ENCODE results near the gene REEP1. TPM values are rescaled to one million over a fixed set of nuclear protein-coding genes. Genes with fewer than 3 reads are reported as not detected.
A peak's percentile ranks its signal among the peaks of the same experiment; 100 is the strongest.
"Not testable (repeated sequence)": the region's sequence is repeated elsewhere in the genome, so short reads cannot be mapped to it uniquely, and the experiment has no call there.

REEP1 gene
- total RNA-seq, 1 experiment from 2014 or later, result 2.1 TPM

DNA sequence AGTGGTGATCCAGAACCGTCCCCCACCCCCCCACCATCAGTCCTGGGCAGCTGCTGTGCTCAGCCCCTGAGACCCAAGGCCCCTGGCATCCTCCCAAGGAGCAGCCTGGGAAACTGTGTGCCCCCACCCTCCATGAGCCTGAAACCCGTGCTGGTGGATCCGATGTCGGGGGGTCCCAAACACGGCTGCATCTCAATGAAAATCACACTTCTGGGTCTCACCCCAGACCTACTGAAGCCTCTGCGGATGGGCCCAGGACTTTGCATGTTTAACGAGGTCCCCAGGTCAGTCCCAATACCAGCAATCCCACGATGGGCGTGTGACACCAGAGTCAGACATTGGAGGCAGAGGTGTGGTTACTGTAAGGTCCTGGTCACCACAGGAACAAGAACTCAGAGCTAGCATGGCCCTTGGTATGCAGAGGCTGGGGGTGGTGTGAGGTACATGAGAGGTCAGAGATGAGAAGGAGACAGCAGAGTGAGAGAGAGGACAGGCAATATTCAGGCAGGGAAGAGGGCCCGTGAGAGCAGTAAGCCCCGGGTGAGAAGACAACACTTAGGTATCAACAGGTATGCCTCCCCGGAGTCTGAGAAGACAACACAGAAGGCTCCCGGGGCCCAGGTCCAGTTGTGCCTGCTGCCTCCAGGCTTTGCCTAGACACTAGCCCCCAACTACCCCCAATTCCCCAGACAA is 105.6 kb downstream of the REEP1 start:
- no peak overlapping the region for H3K27ac ChIP-seq
- H3K4me3 ChIP-seq, result no peak overlapping the region
- no peak for DNase-seq

DNA sequence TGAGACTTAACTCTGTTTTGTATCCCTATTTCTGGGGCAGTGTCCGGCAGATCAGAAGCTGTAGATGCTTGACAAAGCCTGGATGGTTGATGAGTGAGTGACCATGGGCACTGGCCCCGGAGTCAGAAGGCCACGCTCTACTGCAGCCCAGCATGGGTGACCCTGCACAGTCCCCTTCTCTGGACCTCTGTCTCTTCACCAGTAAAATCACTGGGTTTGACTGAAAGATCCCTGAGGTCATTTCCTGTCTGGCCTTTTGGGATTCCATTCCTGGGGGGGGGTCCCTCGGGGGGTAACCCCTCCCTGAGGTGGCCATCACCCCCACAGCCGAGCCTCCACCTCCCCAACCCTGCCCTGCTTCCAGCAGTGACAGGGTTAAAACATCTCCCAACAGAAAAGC is 106.5 kb downstream of the REEP1 start:
- Histone ChIP-seq H3K9me3 (replicated peaks) (no peaks in the 10 kb centered on the region), H3K27me3 (no peaks in the 10 kb centered on the region), H3K36me3 (no peaks in the 10 kb centered on the region), H3K27ac (no peak overlapping the region), H3K4me3 (no peak overlapping the region), H3K4me1 (no peaks in the 10 kb centered on the region)
- DNase-seq, result no peak

More for the DNA sequence above, 105.6 kb downstream of the REEP1 start:
- no peaks in the 10 kb centered on the region for H3K9me3 ChIP-seq (replicated peaks)
- no peaks in the 10 kb centered on the region for H3K36me3 ChIP-seq
- no peaks in the 10 kb centered on the region for H3K4me1 ChIP-seq
- H3K27me3 ChIP-seq, result no peaks in the 10 kb centered on the region

DNA sequence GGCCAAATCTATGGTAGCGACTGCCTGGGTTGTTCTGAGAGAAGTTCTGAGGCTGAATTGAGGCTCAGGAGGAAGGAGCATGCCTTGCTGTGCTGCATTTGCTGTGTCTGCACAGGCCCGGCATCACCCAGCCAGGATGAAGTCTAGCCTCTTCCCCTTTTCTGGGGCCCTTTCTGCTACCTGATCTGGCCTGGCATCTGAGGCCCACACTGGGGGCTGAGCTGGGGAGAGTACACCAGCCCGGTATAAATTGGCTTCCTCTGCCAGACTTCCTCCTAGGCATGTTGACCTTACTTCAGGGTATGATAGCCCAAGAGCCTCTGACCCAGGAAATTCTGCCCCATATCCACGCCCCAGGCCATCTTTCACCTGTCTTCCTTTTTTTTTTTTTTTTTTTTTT is 108.2 kb downstream of the REEP1 start:
- DNase-seq, result no peak
- no peak overlapping the region for H3K4me3 ChIP-seq
- H3K9me3 ChIP-seq (replicated peaks), result no peaks in the 10 kb centered on the region
- no peaks in the 10 kb centered on the region; the same call in 1 of the 2 replicates for H3K27me3 ChIP-seq
- no peaks in the 10 kb centered on the region for H3K36me3 ChIP-seq
- no peaks in the 10 kb centered on the region for H3K4me1 ChIP-seq
- no peak overlapping the region for H3K27ac ChIP-seq

DNA sequence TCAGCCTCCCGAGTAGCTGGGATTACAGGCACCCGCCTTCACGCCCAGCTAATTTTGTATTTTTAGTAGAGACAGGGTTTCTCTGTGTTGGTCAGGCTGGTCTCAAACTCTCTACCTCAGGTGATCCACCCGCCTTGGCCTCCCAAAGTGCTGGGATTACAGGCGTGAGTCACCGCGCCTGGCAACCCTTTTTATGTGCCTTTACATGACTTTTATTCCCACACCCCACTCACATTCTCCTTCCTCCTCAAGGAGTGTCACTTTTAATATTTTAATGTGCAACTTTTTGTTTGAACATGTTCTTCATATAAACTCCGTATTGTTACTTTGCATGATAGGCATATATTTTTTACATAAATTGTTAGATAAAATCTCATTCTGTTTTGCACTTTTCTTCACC is 108.9 kb downstream of the REEP1 start:
- DNase-seq; H3K27ac ChIP-seq; H3K36me3 ChIP-seq; H3K4me1 ChIP-seq; H3K4me3 ChIP-seq; H3K9me3 ChIP-seq (replicated peaks); H3K27me3 ChIP-seq: not testable (repeated sequence)

DNA sequence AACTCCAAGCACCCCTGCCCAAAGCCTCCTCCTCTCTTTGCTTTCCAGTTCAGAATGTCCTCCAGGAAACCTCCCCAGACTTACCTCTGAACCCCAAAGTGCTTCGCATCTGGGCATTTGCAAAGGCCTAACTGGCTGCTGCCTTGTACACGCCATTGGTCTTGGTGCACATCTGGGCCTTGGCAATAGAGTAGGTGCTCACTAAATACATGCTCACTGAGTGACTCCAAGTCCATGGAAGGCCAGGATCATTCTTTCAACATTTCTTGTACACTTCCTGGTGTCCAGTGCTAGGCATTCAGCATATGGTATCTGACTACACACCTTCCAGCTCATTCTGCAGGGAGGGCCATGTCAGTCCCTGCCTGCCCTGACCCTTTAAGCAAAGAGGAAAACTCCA is 109.7 kb downstream of the REEP1 start:
- no peak for DNase-seq
- Histone ChIP-seq H3K4me1 (no peaks in the 10 kb centered on the region), H3K4me3 (no peak overlapping the region), H3K9me3 (replicated peaks) (no peaks in the 10 kb centered on the region), H3K36me3 (no peaks in the 10 kb centered on the region), H3K27ac (no peak overlapping the region), H3K27me3 (peaks cover 3% of the 10 kb centered on the region; the same call in 1 of the 2 replicates)

DNA sequence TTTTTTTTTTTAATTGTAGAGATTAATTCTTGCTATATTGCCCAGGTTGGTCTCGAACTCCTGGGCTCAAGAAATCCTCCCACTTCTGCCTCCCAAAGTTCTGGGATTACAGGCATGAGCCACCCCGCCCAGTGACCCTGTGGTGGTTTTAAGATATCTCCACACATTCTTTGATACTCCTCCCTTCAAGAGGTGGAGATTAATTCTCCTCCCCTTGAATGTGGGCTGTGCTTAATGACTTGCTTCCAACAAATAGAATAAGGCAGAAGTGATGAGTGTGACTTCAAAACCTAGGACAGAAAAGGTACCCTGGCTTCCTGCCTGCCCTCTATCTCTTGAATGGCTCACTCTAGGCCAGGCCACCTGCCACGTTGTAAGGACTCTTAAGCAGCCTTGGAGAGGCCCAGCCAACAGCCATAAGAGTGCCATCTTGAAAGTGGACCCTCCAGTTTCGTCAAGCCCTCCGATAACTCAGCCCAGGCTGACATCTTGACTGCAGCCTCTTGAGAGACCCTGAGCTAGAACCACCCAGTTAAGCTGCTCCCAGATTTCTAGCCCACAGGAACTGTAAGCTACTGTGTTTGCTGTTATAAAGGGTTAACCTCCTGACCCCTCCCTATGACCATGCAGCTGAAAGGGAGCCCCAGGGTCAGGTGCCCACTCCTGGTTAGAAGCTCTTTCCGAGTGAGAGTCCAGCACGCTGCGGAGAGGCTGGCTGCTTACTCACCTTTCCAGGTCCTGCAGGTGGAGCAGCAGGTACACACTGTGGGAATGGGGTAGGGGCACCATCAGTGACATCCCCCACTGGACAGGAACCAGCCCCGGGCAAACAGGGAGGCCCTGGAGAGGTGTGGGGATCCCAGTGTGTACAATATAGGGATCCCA is 110.5 kb downstream of the REEP1 start:
- H3K4me1 ChIP-seq, result no peaks in the 10 kb centered on the region
- H3K27me3 ChIP-seq, result peaks cover 6% of the 10 kb centered on the region; the same call in 1 of the 2 replicates

DNA sequence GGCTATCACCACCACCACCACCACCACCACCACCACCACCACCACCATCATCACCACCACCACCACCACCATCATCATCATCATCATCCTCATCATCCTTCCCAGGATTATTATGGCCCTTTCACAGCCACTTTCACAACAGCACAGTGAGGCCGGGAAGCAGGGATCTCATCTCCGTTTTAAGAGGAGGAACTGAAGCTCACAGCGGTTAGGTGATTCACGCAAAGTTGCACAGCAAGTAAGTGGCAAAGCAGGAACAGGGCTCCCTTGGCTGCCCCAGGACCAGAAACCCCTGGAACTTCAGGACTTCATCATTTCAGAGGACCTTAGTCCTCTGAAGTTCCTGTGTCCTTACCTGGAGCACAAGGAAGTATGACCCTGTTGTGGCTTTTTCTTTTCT is 111.4 kb downstream of the REEP1 start:
- H3K4me1 ChIP-seq, result no peaks in the 10 kb centered on the region
- peaks cover 6% of the 10 kb centered on the region; the same call in 1 of the 2 replicates for H3K27me3 ChIP-seq
- H3K27ac ChIP-seq, result no peak overlapping the region
- no peaks in the 10 kb centered on the region for H3K9me3 ChIP-seq (replicated peaks)
- H3K4me3 ChIP-seq, result no peak overlapping the region
- no peaks in the 10 kb centered on the region for H3K36me3 ChIP-seq
- DNase-seq, result no peak

More for the DNA sequence above, 110.5 kb downstream of the REEP1 start:
- Histone ChIP-seq H3K27ac (no peak overlapping the region), H3K36me3 (no peaks in the 10 kb centered on the region), H3K9me3 (replicated peaks) (no peaks in the 10 kb centered on the region), H3K4me3 (no peak overlapping the region)
- no peak for DNase-seq

DNA sequence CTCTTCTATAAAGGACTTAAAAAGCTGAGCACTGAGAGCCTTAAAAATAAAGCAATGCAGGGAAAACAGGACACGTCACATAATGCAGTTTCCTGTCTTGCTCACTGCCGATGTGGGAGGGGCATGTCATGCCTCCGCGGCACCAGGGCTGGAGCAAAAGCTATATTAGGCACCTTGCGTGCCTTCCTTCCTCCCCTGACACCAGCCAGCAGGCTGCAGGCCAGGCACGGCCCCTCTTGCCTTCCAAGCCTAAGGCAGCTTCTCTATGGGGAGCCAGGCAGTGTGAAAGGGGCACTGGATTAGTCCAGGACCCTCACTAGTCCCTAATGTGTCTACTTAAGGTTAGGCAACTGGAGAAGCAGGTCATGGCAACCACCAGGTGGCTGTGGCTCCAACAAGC is 111.8 kb downstream of the REEP1 start:
- Histone ChIP-seq H3K27me3 (peaks cover 6% of the 10 kb centered on the region; the same call in 1 of the 2 replicates), H3K4me1 (no peaks in the 10 kb centered on the region), H3K4me3 (no peak overlapping the region), H3K27ac (no peak overlapping the region), H3K9me3 (replicated peaks) (no peaks in the 10 kb centered on the region), H3K36me3 (no peaks in the 10 kb centered on the region)
- no peak for DNase-seq

DNA sequence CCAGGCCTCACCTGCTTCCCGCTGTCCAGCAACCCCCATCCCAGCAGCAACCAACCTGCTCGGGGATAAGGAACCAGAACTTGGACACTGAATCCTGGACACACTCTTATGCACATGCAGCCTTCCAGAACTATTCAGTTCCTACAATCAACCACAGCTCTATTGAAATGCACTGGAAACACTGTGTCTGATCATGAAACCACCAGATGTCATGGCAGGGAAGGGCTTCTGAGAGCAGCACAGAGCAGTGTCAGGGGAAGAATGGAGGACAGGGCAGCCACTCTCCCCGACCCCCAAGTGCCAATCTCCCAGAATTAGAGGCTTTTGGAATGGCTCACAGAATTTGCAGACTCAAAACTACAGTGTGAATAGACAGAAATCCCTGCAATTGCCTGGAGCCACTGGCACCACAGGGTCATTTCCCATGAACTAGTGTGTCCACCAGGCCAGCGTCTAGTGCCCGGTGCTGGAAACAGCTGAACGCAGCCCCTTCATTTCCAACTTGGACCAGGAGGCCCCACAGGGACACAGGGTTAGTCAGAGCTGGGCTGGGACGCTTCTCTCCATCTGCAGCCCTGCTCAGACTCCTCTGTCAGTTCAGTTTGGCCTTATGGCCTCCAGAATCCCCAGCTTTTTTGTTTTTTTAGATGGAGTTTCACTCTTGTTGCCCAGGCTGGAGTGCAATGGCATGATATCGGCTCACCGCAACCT is 112.6 kb downstream of the REEP1 start:
- H3K4me1 ChIP-seq, result no peaks in the 10 kb centered on the region
- H3K9me3 ChIP-seq (replicated peaks), result no peaks in the 10 kb centered on the region
- H3K27me3 ChIP-seq, result peaks cover 6% of the 10 kb centered on the region; the same call in 1 of the 2 replicates
- H3K27ac ChIP-seq, result no peak overlapping the region
- DNase-seq, result no peak
- no peak overlapping the region for H3K4me3 ChIP-seq
- no peaks in the 10 kb centered on the region for H3K36me3 ChIP-seq

DNA sequence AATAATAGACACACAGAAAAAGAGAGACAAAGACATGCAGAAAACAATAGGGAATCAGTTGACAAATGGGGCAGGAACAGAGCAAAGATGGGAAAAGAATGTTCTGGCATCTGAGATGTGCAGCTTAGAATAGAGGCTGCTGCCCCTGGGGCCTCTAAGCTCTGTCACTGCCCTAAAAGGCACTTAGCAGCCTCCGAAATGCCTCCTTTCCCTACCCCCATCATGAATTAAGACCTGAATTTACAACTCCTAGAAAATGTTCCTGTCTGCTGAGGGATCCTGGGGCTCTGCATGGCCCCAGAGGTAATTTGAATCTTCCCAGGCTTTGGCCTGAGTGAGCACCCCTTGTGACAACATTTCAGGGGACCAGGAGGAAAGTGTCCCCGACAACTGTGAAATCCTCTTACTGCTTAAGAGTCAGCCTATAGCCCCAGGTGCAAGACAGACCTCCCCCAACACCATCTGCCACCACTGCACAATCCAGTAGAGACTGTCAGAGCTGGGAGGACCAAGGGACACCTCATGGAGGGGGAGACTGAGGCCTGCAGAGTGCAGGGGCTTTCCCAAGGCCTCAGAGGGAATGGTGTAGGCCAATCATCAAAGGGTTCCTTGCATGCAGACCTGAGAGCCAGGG is 113.4 kb downstream of the REEP1 start:
- Histone ChIP-seq H3K9me3 (replicated peaks) (no peaks in the 10 kb centered on the region), H3K27me3 (peaks cover 6% of the 10 kb centered on the region; the same call in 1 of the 2 replicates), H3K4me3 (no peak overlapping the region), H3K27ac (no peak overlapping the region), H3K36me3 (no peaks in the 10 kb centered on the region), H3K4me1 (no peaks in the 10 kb centered on the region)
- DNase-seq, result no peak

DNA sequence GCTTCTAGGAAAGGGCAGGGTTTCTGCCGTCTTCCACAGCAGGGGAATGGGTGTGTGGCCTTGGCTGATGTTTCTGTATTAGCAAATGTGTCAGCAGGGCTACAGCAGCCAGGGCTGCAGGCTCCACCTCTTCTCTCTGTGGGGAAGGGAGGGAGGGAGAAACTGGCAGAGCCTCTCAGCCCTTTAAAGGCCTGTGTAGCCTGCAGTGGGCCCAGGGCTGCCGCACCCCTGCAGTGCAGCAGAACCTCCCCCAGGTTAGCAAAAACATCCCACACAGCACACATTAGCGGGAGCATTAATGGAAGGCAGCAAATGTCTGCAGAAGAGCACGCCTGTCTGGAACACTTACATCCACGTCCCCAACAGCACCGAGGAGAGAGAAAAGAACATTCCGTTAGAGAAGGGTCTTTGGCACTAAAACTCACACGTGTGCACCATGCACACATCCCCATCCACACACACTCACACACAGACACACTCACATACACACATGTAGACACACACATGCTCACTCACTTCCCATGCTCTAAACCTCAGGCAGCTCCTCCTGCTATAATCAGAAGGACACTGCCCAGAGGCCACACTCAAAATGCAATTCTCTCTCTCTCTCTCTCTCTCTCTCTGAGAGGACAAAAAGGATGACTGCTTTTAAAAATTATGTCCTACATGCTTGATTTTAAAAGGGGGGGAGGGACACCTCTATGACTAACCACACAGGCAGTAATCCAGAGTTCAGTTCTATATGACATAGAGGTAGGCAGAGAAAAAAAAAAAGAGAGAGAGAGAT is 114.1 kb downstream of the REEP1 start:
- DNase-seq, result no peak
- Histone ChIP-seq H3K36me3 (no peaks in the 10 kb centered on the region), H3K27ac (no peak overlapping the region), H3K9me3 (replicated peaks) (no peaks in the 10 kb centered on the region), H3K27me3 (peaks cover 6% of the 10 kb centered on the region; the same call in 1 of the 2 replicates), H3K4me3 (no peak overlapping the region), H3K4me1 (no peaks in the 10 kb centered on the region)

DNA sequence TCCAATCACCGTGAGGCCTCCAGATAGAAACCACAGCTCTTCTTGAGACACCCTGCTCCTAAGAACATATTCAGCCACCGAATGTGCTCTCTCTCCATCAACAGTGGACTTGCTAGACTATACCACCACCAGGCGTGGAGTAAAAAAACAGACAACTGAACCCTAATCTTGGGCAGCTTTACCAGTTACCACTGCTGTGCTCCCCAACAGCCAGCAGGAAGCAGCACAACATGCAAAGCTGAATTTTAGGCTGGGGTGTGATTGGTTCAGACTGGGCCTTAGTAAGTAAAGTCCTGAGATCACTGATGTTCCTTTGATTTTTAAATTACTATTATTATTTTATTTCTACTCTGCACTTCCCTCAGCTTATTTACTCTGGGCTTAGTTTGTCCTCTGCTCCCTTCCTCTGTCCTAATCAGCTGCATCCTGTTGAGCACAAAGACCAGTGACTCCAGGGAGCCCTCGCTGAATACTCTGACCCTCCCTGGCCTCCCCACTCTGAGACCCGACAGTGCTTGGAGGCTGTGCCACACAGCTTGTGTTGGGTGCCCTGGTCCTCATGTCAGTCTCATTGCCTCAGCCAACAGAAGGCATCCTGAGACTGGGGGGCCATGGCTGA is 116.3 kb downstream of the REEP1 start:
- H3K27me3 ChIP-seq, result peaks cover 6% of the 10 kb centered on the region; the same call in 1 of the 2 replicates
- H3K36me3 ChIP-seq, result no peaks in the 10 kb centered on the region
- no peaks in the 10 kb centered on the region for H3K4me1 ChIP-seq
- H3K4me3 ChIP-seq, result no peak overlapping the region
- H3K9me3 ChIP-seq (replicated peaks), result no peaks in the 10 kb centered on the region
- no peak overlapping the region for H3K27ac ChIP-seq
- DNase-seq, result peak; percentile 49 to 87

DNA sequence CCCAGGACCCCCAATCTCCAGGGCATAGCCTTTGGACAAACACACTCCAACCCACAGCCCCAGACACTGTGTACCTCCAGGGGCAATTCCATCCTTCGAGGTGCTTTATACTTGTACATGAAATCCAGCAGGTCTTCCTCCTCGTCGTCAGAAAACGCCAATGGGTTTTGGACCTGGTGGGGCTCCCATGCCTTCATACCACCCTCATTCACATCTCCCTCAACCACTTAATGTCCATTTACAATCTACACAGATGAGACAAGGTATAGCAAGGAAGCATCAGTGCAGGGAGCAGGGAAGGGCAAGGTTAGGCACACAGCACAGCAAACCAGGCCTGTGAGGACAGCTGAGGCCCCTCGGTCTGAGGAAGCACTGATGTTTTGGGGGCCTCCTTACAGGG is 117.5 kb downstream of the REEP1 start:
- Histone ChIP-seq H3K9me3 (replicated peaks) (no peaks in the 10 kb centered on the region), H3K36me3 (no peaks in the 10 kb centered on the region), H3K4me3 (no peak overlapping the region), H3K27me3 (peaks cover 6% of the 10 kb centered on the region; the same call in 1 of the 2 replicates), H3K4me1 (no peaks in the 10 kb centered on the region), H3K27ac (no peak overlapping the region)
- DNase-seq, result no peak

All from SJCRH30 (cell line).